A549 treated with GW870086 at 1 μM for 4 hours (cell line): ENCODE data around the gene ZNRD2. TPM values are rescaled to one million over a fixed set of nuclear protein-coding genes. Genes with fewer than 3 reads are reported as not detected.

Experiments
- total RNA-seq: library from RNA; stranded (reverse); fragments of 200-300 nt; extraction: Qiagen RNA extraction; gene quantifications from 5 replicates; pipeline ENCODE4 v1.2.3, GENCODE V29; 2022; ENCODE audit warnings: low read depth

Gene ZNRD2, protein sequence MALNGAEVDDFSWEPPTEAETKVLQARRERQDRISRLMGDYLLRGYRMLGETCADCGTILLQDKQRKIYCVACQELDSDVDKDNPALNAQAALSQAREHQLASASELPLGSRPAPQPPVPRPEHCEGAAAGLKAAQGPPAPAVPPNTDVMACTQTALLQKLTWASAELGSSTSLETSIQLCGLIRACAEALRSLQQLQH
- 65.2 to 81.7 TPM (median 80.6 TPM) in 5 replicates for total RNA-seq

DNA sequence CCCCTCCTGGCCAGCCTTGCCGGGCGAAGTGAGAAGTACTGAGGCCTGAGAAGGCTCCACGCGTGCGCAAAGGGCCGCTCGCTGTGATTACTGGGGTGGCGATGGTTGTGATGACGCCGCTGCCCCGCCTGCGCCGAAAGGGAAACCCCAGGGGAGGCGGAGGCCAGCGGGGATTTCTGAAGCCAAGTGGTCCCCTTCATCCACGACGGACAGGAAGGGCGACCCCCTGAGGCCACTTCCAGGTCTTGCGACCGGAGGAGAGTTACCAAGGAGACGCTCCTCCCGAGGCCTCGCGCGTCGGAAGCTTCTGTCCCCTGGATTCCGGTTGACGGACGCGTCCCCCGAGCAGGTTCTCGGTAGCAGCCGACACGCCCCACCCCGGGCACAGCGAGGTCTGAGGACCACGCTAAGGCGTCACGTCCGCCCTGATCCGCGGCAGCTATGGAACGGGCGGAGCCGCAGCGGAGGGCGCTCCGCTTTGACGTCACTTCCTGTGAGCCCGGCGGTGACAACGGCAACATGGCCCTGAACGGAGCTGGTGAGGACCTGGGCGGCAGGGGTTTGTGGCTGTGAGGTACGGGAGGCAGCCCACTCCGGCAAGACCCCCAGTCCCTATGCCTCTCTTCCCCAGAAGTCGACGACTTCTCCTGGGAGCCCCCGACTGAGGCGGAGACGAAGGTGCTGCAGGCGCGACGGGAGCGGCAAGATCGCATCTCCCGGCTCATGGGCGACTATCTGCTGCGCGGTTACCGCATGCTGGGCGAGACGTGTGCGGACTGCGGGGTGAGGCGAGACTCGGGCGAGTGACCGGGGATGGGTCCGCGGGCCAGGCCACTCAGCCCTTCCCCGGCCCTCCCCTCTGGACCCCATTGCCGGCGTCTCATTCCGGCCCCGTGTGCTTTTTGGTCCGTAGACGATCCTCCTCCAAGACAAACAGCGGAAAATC lies at the start of gene ZNRD2:
Gene ZNRD2, plus strand, starts transcription at position 505 of the 946 bp plus-strand sequence. Its CDS starts 15 bp downstream, at position 520.

DNA sequence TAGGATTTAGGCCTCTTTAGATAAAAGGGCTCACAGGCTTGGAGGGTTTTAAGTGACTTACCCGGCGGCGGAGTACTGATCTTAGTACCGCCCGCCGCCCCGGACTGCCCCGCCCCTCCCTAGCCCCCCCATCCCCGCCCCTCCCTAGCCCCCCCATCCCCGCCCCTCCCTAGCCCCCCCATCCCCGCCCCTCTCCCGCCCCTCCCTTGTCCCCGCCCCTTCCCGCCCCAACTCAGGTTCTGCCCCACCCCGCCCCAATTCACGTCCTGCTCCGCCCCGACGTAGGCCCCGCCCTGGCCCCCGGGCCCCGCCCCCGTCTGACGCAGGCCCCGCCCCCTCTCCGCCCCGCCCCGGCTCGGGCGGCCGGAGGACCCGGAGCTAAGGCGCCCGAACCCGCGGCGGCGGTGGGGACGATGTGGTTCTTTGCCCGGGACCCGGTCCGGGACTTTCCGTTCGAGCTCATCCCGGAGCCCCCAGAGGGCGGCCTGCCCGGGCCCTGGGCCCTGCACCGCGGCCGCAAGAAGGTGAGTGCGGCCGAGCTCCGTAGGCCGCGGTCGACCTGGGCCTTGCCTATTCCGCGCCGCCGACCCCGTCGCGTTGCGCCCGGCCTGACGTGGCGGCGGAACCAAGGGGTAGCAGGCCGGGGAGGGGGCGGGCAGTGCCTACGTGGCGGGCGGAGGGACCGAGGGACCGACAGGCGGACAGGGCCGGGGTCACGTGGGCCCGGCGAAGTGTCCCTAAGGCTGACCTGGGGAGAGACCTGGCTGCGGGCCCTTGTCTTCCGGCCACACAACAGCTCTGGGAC lies 45.3 kb upstream of the ZNRD2 start, which contains the start of gene SCYL1:
Gene SCYL1, plus strand, starts transcription at position 343 of the 805 bp plus-strand sequence. Its CDS starts 71 bp downstream, at position 414.

DNA sequence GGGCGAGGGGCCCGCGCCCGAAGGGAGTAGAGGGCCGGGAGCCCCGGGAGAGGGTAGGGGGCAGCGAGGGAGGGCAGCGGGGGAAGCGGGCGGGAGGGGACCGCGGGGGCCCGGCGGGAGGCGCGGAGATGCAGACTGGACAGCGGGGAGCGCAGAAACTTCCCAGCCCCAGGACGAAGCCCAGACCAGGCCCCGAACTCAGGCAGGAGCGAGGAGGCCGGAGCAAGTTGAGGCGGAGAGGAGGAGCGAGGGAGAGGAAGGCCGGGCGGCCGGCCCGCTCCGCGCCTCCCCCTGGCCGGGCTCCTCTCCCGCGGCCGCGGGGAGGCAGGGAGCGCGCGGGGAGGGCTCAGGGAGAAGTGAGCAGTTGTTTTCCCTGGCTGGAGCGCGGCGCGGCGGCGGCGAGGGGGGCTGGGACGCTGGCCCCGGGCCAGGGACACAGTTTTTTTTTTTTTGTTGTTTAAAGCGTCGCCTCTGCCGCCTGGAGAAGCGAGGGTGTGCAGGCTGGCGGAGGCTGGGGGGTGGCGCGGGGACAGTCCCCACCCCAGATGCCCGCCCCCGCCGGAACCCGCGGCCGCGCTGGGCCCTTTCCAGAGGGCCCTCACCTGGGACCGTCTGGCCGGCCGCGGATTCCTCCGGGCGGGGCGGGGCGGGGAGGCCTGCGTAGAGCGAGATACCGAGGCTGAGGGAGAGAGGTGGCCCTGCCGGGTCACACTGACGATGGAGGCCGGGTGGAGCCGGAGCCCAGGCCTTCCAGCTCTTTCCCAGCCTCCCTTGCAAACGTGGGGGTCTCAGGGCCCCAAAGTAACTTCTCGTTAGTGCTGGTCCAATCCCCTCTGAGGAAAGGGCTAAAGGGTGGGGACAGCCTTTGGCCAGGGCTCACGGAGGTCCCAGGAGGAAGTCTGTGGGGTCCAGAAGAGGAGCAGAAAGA lies 12.0 kb upstream of the ZNRD2 start, which contains the start of gene LTBP3:
Gene LTBP3, minus strand, starts transcription at position 358 of the 928 bp plus-strand sequence. CDS start 400 bp downstream, outside the sequence.

DNA sequence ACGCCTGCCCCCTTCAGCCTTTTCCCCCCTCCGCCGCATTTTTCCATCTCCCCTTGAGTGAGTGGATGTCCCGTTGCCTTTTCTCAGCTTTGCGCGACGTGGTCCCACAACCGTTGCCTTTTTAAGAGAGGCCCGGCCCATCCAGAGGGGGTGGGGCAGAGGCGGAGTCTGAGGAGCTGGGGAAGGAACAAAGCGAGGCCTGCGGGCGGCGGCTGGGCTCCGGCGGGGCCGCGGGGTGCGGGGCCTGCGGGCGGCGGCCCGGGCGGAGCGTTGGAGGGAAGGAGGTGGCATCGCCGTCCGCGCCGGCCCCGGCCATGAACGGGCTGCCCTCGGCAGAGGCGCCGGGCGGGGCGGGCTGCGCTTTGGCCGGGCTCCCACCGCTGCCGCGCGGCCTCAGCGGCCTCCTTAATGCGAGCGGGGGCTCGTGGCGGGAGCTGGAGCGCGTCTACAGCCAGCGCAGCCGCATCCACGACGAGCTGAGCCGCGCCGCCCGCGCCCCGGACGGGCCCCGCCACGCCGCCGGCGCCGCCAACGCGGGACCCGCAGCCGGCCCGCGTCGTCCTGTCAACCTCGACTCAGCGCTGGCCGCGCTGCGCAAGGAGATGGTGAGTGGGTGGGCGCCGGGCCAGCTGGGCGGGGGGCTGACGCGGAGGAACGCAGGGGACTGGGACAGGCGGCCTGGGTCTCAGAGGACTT lies 2.2 kb downstream of the ZNRD2 start, which contains the start of gene FAM89B:
Gene FAM89B, plus strand, starts transcription at position 183 of the 696 bp plus-strand sequence. Its CDS starts 132 bp downstream, at position 315.

DNA sequence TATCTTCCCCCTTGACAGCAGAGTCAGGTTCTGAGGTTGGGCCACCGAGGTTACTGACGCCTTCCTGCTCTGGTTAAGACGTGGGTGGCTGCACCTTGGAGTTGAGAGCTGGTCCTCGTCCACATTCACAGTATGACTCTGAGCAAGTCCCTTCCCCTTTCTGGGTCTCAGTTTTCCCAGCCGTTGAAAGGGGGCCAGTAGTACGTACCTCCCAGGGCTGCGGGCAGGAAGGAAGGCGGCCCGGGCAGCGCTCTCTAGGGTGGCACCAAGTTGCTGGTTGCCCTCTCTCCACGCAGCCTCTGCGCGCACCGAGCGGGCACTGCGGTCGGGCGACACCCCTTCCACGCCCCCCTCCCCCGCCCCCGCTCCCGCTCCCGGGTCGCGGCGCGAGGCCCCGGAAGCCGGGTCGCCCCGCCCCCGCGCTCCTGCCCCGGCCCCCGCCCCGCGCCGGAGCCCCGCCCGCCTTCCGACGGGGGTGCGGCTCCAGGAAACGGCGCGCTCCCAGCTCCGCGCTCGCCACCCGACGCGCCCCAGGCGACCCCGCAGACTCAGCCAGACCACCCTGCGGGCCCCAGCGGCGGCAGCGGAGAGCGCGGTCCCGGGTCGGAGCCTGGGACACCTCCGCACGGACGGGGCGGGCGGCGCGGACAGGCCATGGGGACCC lies 5.4 kb downstream of the ZNRD2 start, which contains the start of gene EHBP1L1:
Gene EHBP1L1, plus strand, starts transcription at position 486 of the 664 bp plus-strand sequence. CDS start 250 bp downstream, outside the sequence.

DNA sequence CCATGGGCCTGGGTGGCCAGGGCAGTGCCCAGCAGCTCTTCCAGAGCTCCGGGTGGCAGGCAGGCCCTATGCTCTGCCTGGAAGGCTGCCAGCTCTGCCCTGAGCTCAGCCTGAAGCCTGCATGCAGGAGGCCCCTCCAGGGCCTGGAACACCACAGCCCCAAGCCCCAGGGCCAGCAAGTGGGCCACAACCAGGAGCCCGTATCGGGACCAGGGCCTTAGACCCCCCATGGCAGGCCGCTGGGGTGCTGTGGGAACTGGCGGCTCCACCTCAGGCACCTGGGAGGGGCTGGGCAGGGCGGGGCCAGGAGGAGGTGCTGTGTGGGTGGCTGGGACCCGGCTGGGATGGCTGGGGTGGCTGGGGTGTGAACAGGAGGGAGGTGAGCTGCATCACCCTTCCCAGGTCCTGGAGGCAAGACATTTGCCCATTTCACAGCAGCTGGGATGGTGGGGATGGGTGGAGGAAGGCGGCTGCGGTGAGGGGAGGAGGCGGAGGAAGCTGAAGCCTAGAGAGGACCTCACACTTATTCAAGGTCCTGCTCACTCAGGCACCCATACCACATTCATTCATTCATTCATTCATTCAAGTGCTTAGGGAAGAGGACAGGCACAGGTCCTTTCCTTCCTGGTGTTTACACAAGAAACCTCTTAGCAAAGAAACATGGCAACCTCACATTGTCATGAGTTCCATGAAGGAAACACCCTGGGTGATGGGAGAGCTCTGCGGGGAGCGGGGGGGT lies 25.4 kb downstream of the ZNRD2 start, which contains the start of gene KCNK7:
Gene KCNK7, minus strand, starts transcription at position 258 of the 739 bp plus-strand sequence. Its CDS starts 28 bp downstream, at position 230.

DNA sequence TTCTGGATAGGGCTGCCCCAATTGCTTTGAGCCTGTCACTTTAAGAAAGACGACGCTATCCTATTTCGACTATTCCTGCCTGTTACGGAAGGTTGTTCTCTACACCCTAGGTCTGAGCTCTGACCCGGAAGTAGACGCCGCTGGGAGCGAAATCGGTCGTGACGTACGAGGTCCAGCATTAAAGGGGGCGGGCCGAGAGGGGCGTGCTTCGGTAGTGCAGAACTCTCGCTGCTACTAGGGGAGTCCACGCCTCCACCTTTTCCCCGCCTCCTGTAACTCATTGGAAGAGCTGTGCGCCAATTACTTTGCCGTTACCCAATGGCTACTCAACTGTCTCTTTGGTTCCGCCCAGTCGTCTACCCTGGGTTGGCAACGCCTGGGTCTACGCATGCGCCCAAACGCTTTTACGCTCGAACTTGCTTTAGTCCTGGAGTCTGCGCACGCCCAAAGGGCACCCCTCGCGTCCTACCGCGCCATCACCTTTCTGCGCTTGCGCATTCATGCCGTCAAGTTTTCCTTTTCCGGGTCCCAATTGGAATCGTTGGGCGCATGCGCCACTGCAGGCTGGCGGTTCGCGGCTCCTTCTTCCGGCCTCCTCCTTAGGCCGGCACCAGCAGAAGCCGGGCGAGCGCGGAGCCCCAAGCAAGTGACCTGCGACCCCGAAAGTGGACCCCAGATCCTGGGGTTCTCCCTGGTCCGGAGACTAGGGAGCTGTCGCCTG lies 45.1 kb downstream of the ZNRD2 start, which contains the start of gene PCNX3:
Gene PCNX3, plus strand, starts transcription at position 548 of the 721 bp plus-strand sequence. CDS start 536 bp downstream, outside the sequence.

Other genes with a start within 250 kb of the ZNRD2 start
- 37.7 to 44.3 TPM (median 39.7 TPM) in 5 replicates for gene DPF2, start 236.6 kb upstream of the ZNRD2 start, total RNA-seq
- 0.40 to 0.94 TPM (median 0.87 TPM) in 5 replicates for gene TIGD3, start 215.7 kb upstream of the ZNRD2 start, total RNA-seq
- 11.7 to 16.3 TPM (median 15.2 TPM) in 5 replicates for gene SLC25A45, start 187.8 kb upstream of the ZNRD2 start, total RNA-seq
- 47.9 to 66.2 TPM (median 63.6 TPM) in 5 replicates for gene FRMD8, start 183.8 kb upstream of the ZNRD2 start, total RNA-seq
- 108 to 253 TPM (median 201 TPM) in 5 replicates for gene NEAT1, start 147.7 kb upstream of the ZNRD2 start, total RNA-seq
- gene MALAT1, start 71.4 kb upstream of the ZNRD2 start, total RNA-seq: 35.0 to 89.7 TPM (median 73.8 TPM) in 5 replicates
- gene SCYL1, start 45.4 kb upstream of the ZNRD2 start, total RNA-seq: 46.9 to 64.2 TPM (median 62.2 TPM) in 5 replicates
- gene LTBP3, start 12.1 kb upstream of the ZNRD2 start, total RNA-seq: 90.4 to 131 TPM (median 110 TPM) in 5 replicates
- 29.6 to 51.1 TPM (median 48.0 TPM) in 5 replicates for gene FAM89B, start 2.1 kb downstream of the ZNRD2 start, total RNA-seq
- 28.2 to 38.2 TPM (median 34.7 TPM) in 5 replicates for gene EHBP1L1, start 5.6 kb downstream of the ZNRD2 start, total RNA-seq
- 0.29 to 0.82 TPM (median 0.41 TPM) in 5 replicates for gene KCNK7, start 25.3 kb downstream of the ZNRD2 start, total RNA-seq
- 38.9 to 53.5 TPM (median 48.3 TPM) in 5 replicates for gene MAP3K11, start 43.7 kb downstream of the ZNRD2 start, total RNA-seq
- 26.1 to 36.6 TPM (median 36.0 TPM) in 5 replicates for gene PCNX3, start 45.3 kb downstream of the ZNRD2 start, total RNA-seq
- gene SIPA1, start 67.6 kb downstream of the ZNRD2 start, total RNA-seq: 12.7 to 19.1 TPM (median 17.6 TPM) in 5 replicates
- gene RELA, start 92.4 kb downstream of the ZNRD2 start, total RNA-seq: 62.9 to 74.7 TPM (median 72.1 TPM) in 5 replicates
- 40.6 to 53.9 TPM (median 50.3 TPM) in 5 replicates for gene KAT5, start 141.8 kb downstream of the ZNRD2 start, total RNA-seq
- 39.2 to 49.6 TPM (median 47.9 TPM) in 5 replicates for gene RNASEH2C, start 150.3 kb downstream of the ZNRD2 start, total RNA-seq
- gene AP5B1, start 210.5 kb downstream of the ZNRD2 start, total RNA-seq: 8.5 to 12.1 TPM (median 10.7 TPM) in 5 replicates
- gene OVOL1, start 216.6 kb downstream of the ZNRD2 start, total RNA-seq: 0.05 to 0.09 TPM (median 0.08 TPM) in 3 of 5 replicates, not detected in the others